Activated naive CD4-positive, alpha-beta T cell treated with anti-CD3 and anti-CD28 coated beads, Interleukin-2, amount 50 U/mL, for 72 hours (primary cell): ENCODE measurements around the gene DQX1. TPM values are rescaled to one million over a fixed set of nuclear protein-coding genes. Genes with fewer than 3 reads are reported as not detected.
"Not testable (repeated sequence)": the region's sequence is repeated elsewhere in the genome, so short reads cannot be mapped to it uniquely, and the experiment has no call there.

ENCODE experiments used
- ATAC-seq, 2 donors: fragments of 150-1000 bp; cut with Tn5 transposase; 2 replicates each; pipeline ENCODE4 v1.10.0; 2021; ENCODE audit warnings: mild to moderate bottlenecking in 2 of 2, moderate library complexity in 2 of 2
- DNase-seq, 2 donors: peaks; one replicate each; pipeline ENCODE4 v3.0.0; 2021 to 2022; ENCODE audit warnings: low spot score in 2 of 2
- H3K27ac Mint-ChIP-seq, 2 donors: one replicate each; pipeline ENCODE4 v1.8.0; 2022; ENCODE audit warnings: mild to moderate bottlenecking in 2 of 2, mixed read lengths in 2 of 2
- H3K36me3 Mint-ChIP-seq, 2 donors: one replicate each; pipeline ENCODE4 v1.8.0; 2022; ENCODE audit warnings: mixed read lengths in 2 of 2
- H3K9me3 Mint-ChIP-seq, 2 donors: one replicate each; pipeline ENCODE4 v1.8.0; 2022; ENCODE audit warnings: mixed read lengths in 2 of 2
- total RNA-seq, 2 donors: library from RNA; stranded (reverse); gene quantifications; one replicate each; pipeline ENCODE4 v1.2.3, GENCODE V29; 2022

Gene DQX1
- total RNA-seq, 2 donors from 2014 or later, result 0.29 to 2.3 TPM

DNA sequence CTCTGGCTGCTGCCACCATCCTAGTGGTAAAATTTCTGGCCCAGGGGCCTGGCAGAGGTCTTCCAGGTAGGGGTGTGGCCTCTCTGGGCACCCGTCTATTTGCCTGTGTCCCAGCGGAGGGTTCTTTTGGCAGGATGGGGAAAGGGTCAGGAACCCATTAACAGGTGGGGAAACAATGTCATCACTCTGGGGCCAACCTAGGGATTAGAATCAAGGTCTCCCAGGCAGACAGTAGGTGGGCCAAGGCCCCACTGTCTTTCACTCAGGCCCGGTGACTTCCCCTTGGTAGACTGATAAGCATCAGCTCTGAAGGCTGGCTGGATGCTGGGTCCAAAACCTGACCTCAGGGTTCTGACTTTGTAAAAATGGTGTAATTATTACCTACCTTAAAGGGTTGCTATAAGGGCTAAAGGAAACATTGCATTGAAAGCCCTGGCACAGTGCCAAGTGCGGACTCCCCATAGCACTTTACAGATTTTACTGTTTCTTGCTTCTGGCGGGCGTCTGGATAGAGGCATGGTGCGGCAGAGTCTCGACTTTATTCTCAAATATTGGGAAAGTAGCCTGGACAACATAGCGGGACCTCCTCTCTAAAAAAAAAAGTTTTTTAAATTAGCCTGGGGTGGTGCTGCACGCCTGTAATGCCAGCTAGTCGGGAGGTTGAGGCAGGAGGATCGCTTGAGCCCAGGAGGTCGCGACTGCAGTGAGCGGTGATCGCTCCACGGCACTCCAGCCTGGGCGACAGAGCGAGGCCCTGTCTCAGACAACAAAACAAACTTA lies 28.8 kb downstream of the DQX1 start:
- no peak for ATAC-seq
- no peak for DNase-seq
- Mint-ChIP-seq H3K27ac (no peak overlapping the region), H3K9me3 (no peaks in the 10 kb centered on the region), H3K36me3 (peaks cover 7 to 15% of the 10 kb centered on the region in 2 donors)

DNA sequence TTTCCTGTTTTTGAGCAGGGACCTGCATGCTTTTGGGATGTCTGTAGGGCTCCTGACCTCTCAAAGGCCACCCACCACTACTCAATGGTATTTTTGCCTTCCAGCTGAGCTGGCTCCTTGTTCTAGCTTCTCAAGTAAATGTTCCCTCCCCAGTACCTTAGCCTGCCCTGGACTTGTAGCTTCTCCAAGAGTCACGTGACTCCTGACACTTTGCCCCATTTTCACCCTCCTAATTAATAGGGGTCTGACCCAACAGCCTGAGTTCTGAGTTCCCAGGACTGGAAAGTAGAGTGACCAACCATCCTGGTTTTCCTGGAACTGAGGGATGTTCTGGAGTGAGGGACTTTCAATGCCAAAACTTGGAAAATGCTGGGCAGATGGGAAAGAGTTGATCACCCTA lies 30.6 kb downstream of the DQX1 start:
- DNase-seq (no peak), ATAC-seq (no peak)
- Mint-ChIP-seq H3K36me3 (peaks cover 7 to 20% of the 10 kb centered on the region in 2 donors), H3K27ac (no peak overlapping the region), H3K9me3 (no peaks in the 10 kb centered on the region)

DNA sequence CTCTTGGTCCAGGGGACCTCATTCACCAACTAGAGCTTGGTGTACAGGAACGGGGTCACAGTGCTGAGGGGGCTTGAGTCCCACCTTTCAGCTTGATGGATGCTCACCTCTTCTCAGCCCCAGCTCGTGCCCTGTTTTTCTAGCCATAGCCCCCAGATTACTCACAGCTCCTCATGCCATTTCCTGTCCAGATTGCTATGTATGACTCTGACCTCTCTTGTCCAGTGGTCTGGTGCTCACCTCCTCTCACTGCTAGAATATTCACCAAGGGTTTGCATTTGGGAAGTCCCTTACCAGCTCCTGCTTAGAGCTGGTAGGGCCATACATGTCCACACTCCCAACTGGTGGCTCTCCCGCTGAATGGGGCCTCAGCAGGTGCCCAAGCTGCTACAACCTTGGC lies 32.5 kb downstream of the DQX1 start:
- DNase-seq (no peak), ATAC-seq (no peak)
- peaks cover 7 to 27% of the 10 kb centered on the region in 2 donors for H3K36me3 Mint-ChIP-seq
- H3K27ac Mint-ChIP-seq, result peak overlapping the region in 1 of 2 donors; percentile 84
- H3K9me3 Mint-ChIP-seq, result no peaks in the 10 kb centered on the region

DNA sequence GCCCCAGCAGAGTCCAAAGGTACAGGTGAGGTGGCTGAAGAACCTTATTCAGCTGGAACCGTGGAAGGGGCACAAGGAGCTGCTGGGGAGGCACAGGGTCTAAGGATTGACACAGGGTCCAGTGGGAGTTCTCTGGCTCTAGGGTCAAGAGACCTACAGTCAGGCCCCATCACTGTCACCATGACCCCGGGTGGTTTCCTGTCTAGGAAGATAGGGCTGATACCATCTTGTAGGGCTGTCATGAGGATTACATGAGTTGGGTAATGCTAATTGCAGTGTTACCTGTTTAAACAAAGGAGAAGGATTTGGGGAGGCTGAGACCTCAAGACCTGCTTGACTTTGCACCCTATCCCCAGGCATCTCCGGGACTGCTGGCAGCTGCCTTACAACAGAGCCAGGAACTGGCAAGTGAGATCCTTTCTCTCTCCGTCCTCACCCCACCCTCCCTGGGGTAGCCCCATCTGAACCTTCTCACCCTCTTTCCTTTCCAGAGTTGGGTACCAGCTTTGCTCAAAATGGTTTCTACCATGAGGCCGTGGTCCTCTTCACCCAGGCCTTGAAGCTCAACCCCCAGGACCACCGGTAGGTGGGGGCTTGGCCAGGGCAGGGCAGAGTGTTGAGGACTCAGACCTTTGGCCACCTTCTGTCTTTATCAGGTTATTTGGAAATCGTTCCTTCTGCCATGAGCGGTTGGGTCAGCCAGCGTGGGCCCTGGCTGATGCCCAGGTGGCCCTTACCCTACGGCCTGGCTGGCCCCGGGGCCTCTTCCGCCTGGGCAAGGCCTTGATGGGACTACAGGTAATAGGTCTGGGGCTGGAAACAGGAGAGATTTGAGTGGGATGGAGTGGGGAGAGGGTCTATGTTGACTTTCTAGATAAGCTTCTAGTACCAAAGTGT lies 34.1 kb downstream of the DQX1 start:
- peaks cover 7 to 27% of the 10 kb centered on the region in 2 donors for H3K36me3 Mint-ChIP-seq
- H3K9me3 Mint-ChIP-seq, result no peaks in the 10 kb centered on the region
- DNase-seq (no peak), ATAC-seq (no peak)
- H3K27ac Mint-ChIP-seq, result peak overlapping the region in 1 of 2 donors; percentile 53

DNA sequence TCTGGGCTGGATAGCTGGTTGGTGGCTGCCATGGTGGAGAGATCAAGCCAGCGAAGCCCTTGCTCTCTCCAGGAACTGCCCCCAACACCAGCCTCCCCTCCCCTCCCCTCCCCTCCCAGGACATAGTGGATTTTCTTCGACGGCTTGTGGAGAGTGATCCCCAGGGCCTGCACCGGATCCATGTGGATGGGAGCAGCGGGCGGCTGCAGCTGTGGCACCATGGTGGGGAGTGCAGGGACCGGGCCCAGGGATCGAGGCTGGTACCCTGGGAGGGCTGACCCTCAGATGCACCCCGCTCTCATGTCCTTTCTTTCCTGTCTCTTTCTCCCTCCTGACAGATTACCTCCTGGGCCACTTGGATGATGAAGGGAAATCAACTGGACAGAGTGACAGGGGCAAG lies 36.1 kb downstream of the DQX1 start:
- no peak for ATAC-seq
- H3K27ac Mint-ChIP-seq, result peak overlapping the region in 1 of 2 donors; percentile 29
- H3K36me3 Mint-ChIP-seq, result peaks cover 11 to 27% of the 10 kb centered on the region in 2 donors
- H3K9me3 Mint-ChIP-seq, result no peaks in the 10 kb centered on the region
- no peak for DNase-seq

DNA sequence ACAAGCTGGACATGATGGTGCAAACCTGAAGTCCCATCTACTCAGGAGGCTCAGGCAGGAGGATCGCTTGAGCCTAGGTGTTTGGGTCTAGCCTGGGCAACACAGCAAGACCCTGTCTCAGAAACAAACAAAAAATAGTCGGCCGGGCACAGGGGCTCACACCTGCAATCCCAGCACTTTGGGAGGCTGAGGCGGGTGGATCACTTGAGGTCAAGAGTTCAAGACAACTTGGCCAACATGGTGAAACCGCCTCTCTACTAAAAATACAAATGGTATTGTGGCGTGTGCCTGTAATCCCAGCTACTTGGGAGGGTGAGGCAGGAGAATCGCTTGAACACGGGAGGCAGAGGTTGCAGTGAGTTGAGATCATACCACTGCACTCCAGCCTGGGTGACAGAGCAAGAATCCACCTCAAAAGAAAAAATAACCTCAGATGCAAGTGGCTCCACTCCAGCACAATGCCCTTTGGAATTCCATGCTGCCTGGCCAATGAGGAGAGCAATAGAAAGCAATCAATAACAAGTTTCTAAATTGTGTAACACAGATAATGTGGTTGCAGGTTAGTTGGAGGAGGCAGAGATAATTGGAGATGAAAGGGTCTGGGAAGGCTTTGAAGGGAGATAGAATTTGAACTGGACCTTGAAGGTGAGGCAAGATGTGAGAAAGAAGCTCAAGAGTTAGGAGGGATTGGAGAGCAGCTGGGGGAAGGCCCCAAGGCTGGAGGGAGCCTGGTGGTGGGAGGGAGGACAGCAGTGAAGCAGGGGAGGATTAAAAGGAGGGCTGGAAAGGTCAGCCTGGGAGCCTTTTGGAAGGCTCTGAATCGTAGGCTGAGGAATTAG lies 37.2 kb downstream of the DQX1 start:
- no peaks in the 10 kb centered on the region for H3K9me3 Mint-ChIP-seq
- ATAC-seq (no peak), DNase-seq (no peak)
- peak overlapping the region; percentile 12 to 29 for H3K27ac Mint-ChIP-seq
- peaks cover 8 to 23% of the 10 kb centered on the region in 2 donors for H3K36me3 Mint-ChIP-seq

DNA sequence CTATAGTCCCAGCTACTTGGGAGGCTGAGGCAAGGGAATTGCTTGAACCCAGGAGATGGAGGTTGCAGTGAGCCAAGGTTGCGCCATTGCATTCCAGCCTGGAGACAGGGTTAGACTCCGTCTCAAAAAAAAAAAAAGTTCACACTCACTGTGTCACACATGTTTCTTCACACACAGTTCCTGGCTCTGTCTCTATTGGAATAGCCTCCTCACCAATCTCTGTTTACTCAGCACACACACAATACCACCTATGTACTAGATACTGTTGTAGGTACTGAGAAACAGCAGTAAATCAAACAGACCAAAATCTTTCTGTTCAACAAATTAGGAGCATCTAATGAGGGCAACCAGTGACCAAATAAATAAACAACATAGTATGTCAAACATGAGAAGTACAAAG lies 39.9 kb downstream of the DQX1 start:
- DNase-seq, result no peak
- no peak for ATAC-seq
- Mint-ChIP-seq H3K36me3 (peaks cover 10 to 26% of the 10 kb centered on the region in 2 donors), H3K9me3 (no peaks in the 10 kb centered on the region), H3K27ac (no peak overlapping the region)

DNA sequence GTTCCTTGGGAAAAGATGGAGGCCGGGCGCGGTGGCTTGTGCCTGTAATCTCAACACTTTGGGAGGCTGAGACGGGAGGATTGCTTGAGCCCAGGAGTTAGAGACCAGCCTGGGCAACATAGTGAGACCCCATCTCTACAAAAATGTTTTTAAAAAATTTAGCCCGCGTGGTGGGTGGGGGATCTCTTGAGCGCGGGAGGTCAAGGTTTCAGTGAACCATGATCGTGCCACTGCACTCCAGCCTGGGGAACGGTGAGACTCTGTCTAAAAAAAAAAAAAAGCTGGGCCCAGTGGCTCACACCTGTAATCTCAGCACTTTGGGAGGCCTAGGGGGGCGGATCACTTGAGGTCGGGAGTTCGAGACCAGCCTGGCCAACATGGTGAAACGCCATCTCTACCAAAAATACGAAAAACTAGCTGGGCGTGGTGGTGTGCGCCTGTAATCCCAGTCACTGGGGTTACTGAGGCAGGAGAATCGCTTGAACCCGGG lies 42.3 kb downstream of the DQX1 start:
- Mint-ChIP-seq H3K36me3 (peaks cover 18 to 24% of the 10 kb centered on the region in 2 donors), H3K27ac (peak overlapping the region; percentile 87 to 97)
- DNase-seq, ATAC-seq, H3K9me3 Mint-ChIP-seq: not testable (repeated sequence)

DNA sequence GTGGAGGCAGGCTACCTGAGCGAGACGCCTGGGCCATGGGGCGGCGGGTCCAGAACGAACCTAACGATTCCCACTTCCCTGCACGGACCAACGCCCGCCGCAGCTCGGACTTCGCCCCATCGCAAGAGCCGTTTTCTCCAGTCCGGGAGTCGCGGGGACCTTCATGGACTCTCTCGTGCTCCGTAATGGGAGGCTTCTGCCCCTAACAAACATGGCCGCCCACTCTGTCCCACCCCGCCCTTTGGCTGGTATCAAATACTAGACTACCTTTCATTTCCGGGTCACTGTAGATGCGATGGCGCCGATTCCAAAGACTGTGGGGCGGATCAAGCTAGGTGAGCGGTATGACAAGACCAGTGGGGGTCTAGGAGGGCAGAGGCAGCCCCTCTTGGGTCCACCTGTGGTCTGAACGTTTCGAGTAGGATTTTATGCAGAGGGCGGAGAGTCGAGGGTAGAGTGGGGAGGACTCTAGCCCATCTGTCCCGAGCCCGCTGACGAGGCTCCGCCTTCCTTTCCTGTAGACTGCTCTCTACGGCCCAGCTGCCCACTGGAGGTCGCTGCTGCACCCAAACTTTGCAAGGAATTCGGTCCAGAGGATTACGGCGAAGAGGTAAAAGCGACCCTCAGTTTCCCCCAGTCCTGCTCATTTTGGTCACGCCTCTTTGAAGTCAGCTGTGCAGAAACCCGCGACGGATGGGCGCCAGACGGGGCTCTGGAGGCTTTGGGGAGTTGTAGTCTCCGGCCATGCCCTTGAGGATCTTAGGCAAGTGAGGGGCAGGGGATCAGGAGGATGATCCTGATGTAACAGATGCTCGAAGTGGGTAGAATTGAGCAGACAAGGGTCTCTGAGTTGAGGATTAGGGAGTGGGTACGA lies 43.0 kb downstream of the DQX1 start, which contains the start of the genes CCDC142 and TTC31:
Gene CCDC142 (minus strand): TSS at position 198 of the 874 bp plus-strand sequence. CDS start 161 bp downstream, at position 37.
Gene TTC31 (plus strand): TSS at position 281 of the 874 bp plus-strand sequence. CDS start 15 bp downstream, at position 296.
- H3K36me3 Mint-ChIP-seq, result peaks cover 17 to 24% of the 10 kb centered on the region in 2 donors
- H3K9me3 Mint-ChIP-seq, result no peaks in the 10 kb centered on the region
- peak within 1 kb of the TSS; percentile 87 to 97 for H3K27ac Mint-ChIP-seq
- ATAC-seq (peak; percentile 93 to 94), DNase-seq (peak; percentile 89 to 93)

DNA sequence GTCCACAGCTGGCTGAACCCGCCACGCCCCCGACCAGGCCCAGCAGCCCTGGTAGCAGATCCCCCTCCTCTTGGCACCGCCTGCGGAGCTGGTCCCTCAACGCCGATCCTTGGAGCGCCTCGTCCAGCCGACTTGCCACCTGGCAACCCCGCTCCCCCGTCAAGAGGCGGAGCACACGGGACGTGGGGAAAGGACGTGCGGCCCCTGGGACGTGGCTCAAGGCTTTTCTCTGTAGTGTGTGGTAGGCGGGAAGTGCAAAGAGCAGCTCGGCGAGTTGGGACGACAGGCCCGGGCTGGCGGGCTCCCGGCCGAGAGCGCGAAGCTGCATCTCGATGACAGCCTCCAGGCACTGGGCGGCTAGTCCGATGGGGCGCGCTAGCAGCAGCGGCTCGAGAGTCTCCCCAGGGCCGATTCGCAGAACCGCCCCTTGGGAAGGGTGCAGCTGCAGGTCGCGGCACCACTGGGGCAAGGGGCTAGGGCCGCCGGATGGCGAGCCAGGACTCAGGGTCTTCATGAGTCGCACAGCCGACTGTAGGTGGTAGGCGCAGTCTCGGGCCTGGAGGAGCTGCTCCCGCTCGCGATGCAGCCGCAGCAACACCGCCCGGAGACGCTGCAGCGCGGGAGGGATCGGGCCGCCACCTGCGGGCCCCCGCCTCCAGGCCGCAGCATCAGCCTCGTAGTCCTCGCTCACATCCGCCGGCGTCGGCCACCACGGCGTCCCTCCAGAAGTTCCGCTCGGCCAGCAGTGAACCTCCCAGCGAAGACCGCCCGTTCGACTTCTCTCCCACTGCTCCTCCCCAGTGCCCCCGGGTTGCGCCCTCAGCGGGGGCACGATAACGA lies 43.9 kb downstream of the DQX1 start:
- DNase-seq (peak in 1 of 2 donors; percentile 61), ATAC-seq (peak; percentile 57)
- Mint-ChIP-seq H3K27ac (peak overlapping the region; percentile 87 to 97), H3K36me3 (peaks cover 17 to 24% of the 10 kb centered on the region in 2 donors), H3K9me3 (no peaks in the 10 kb centered on the region)

DNA sequence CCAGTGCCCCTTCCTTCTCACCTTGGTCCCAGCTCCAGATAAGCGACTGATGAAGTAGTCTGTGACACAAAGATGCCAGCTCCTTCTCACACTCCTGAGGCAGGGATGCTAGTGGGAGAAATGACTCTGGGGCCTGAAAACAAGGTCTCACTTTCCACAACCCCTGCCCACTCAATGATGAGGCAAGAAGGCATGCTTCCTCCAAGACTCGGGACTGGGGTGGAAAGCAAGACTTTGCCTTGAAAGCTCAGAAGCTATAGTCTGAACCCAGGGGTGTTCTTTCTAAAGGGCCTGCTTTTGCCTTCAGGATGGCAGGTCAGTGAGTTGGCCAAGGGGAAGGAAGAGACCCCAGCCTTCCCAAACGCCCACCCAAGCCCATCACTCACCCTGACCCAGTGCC lies 44.6 kb downstream of the DQX1 start:
- DNase-seq (no peak), ATAC-seq (no peak)
- Mint-ChIP-seq H3K36me3 (peaks cover 17 to 24% of the 10 kb centered on the region in 2 donors), H3K27ac (peak overlapping the region in 1 of 2 donors; percentile 87), H3K9me3 (no peaks in the 10 kb centered on the region)

DNA sequence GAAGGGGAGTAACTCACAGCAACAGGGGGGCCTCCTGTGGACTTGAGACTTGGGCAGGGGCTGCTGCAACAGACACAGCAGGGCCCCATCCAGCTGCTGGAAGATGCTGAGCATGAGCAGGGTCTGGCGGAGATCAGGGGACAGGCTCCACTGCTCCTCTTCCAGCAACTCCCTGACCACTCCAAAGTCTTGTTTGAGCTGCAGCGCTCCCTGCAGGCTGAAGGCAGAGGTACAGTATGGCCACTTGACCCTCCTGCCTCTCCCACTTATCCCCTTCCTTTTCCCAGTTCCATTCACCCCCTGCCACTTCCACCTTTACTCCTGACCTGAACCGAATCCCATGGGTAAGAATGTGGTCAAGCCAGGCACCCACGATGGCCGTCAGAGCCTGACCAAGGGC lies 51.1 kb downstream of the DQX1 start:
- H3K9me3 Mint-ChIP-seq, result no peaks in the 10 kb centered on the region
- H3K36me3 Mint-ChIP-seq, result peaks cover 23 to 30% of the 10 kb centered on the region in 2 donors
- ATAC-seq (no peak), DNase-seq (no peak)
- H3K27ac Mint-ChIP-seq, result no peak overlapping the region

DNA sequence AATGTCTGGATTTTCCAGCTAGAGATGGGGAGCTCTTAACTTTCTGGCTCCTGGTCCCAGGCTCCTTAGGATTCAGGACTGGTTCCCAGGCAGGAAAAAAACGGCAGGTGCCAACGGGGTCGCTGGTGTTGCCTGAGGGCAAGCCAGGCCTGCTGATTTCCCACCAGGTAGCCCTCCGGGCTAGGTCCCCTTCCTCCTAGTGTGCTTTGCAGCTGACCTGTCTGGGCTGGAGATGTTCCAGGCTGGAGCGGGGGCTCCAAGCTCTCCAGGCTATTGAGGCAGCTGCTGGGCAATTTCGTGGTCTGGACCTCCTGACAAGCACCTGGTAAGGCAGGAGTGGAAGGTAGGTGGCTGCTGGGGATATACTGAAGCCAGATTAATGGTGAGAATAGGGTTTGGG lies 51.5 kb downstream of the DQX1 start:
- peaks cover 20 to 30% of the 10 kb centered on the region in 2 donors for H3K36me3 Mint-ChIP-seq
- no peak for ATAC-seq
- DNase-seq, result no peak
- H3K9me3 Mint-ChIP-seq, result no peaks in the 10 kb centered on the region
- H3K27ac Mint-ChIP-seq, result peak overlapping the region in 1 of 2 donors; percentile 36

DNA sequence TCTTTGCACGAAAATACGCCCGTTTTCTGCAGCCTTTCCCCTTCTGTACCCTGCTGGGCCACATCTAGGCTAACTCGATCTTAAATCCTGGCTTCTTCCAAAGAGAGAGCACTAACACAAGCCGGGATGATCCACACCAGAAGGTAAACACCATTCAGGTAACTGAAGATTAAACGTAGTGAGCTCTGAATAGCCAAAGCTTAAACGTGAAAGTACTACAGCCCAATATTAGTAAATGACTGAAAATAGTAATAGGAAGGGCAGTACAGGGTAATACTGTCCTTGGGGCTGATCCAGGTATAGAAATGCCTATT lies 53.1 kb downstream of the DQX1 start:
- H3K9me3 Mint-ChIP-seq, result no peaks in the 10 kb centered on the region
- peaks cover 20 to 30% of the 10 kb centered on the region in 2 donors for H3K36me3 Mint-ChIP-seq
- peak overlapping the region; percentile 97 to 98 for H3K27ac Mint-ChIP-seq
- ATAC-seq (no peak), DNase-seq (no peak)
